DMS53 (cell line): ENCODE measurements around the gene DNAJB13.

Experiments
- DNase-seq: peaks from one replicate; lab custom pipeline; 2025; lab: John Stamatoyannopoulos, UW

Gene DNAJB13

GRCh38 chr11:73951797-73952196 lies 971 bp downstream of the DNAJB13 start:
- DNase-seq = peak; percentile 100

DNA sequence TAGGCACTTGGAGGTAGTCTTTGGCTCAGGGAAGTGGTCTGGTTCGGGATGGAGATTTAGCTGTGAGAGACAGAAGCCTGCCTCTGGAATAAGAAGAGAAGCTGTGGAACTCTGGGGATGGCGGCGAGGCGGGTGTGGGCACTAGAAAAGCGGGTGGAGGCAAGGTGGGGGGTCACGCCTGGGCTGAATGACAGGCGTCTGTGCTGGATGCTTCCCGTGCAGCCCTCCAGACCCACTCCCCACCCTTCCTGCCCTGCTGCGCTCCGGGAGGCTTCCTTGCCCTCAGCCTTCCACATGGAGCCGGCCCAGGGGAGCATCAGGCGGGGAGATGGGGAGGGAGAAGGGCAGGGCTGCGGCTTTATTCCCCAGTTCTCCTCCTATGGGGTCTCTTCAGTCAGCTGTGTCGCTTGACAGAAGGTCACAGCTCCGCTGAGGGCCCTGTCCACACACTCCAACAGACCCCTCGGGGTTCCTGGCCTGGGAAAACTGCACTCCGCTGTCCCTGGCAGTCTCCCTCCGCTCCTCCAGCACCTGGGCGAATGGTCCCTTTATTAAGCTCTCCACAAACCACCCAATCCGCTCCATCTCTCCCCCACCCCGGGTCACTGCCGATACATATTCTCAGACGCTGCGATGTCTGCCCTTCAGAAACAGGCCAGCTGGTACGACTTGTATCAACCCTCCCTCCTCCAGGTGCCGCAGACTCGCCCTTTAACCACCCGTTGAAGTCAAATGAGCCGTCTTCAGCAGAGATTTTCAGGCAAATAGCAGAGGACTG lies 6.2 kb downstream of the DNAJB13 start:
- no peak for DNase-seq

DNA sequence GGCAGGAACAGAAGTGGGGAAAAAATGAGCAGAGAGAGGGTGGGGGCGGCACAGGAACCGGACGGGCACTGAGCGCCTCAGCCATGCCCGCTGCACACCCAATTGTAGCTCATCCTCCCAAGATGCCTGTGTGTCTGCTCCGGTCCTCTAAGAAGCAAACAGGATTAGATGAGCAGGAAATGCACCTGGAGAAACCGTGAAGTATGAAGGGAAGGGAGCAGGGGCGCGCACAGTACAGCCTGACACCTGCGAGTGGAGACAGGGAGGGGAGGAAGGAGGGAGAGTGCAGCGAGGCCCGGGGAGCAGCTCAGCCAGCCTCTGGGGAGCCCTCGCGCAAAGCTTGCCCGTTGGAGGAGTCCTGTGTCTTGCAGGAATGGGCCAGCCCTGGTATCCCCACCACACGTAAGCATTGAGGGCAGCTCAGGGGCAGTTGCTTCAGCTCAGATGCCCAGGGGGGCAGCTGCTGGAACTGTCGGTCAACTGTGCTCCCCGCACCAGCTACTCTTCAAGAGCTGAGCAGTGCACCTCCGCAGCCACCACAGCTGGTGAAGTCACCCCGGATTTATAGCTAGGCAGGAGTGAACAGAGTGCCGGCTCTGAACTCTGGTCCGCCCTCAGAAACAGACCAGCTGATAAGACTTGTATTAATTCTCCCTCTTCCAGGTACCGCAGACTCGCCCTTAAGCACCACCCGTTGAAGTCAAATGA lies 7.0 kb downstream of the DNAJB13 start:
- no peak for DNase-seq

DNA sequence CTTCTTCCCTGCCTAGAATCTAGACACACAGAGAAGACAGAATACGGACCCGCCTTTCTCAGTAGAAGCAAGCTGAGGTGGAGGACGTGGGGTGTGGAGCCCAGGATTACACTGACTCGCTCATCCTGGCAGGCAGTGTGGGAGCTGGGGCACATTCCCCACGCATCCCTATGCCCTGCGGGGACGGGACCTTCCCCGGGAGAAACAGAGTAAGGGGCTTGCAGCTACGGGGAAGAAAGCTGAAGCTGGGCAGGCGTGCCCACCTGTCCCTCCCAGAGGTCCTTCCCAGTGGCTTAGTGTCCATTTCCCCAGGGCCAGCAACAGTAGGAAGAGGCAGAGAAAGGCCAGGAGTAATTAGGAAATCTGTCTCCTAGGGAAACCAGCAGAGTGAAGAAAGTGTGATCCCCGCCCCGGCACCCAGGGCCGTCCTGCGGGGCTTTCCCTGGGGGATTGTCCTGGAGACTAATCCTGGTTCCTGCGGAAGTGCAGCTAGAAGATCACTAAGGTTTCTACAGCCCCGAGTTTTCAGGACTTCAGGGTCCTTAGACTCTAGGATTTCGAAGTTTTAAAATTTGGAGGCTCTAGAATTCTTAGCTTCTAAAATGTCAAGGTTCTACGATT lies 7.8 kb downstream of the DNAJB13 start:
- DNase-seq = no peak

DNA sequence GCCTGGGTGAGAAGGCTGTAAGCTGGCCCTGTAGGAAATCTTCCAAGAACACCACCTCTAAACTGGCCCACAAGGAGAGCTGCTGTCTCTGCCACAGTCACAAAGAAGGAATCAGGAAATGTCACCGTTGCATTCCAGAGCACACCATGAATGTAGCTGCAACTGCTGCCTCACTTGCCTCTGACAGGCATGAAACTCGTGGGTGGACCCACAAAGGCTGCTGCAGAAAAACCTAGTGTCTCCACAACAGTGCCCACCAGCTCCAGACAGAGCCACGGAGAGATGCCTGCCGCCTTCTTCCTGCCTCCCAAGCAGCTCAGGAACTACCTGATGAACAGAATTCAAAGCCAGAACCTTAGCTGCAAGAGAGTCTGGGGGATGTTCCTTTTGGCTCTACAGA lies 10.5 kb downstream of the DNAJB13 start:
- no peak for DNase-seq

DNA sequence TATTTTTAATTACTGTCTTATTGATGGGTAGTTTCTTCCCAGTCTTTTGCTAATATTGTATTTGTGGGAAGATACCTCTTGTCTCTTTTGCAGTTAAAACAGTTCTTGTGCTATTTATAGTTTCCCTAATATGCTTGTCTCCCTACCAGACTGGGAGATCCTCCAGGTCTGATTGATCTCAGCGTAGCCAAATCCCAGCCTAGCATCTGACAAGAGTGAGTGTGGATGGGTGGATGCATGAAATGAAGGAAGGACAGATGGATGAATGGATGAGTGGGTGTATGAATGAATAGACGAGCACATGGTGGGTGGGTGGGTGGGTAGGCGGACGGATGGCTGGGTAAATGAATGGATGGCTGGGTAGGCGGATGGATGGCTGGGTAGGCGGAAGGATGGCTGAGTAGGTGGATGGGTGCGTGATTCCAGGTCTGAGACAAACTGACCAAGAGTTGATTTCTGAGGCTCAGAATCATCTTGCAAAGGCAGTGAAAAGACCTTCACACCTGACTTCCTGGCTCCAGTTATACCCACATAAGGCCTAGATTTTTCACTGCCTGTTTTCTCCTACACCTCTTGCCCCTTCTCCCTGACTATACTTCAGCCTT lies 11.4 kb downstream of the DNAJB13 start:
- DNase-seq = no peak

DNA sequence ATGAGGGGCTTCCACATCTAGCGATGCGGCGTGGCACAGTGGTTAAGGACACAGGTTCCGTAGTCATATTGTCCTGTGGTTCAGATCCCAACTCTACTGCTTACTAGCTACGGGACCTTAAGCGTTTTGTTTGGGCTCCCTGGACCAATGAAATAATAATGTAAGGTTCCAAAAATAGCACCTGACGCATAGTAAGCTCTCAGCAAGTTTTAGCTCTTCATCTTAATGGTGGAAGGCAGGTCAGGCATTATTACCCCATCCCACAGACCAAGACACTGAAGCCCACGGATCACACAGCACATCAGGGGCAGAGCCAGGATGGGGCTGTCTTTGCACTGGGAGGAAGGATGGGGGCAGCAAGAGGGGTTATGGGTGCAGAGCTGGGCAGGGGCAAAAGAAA lies 13.0 kb downstream of the DNAJB13 start:
- DNase-seq = no peak

DNA sequence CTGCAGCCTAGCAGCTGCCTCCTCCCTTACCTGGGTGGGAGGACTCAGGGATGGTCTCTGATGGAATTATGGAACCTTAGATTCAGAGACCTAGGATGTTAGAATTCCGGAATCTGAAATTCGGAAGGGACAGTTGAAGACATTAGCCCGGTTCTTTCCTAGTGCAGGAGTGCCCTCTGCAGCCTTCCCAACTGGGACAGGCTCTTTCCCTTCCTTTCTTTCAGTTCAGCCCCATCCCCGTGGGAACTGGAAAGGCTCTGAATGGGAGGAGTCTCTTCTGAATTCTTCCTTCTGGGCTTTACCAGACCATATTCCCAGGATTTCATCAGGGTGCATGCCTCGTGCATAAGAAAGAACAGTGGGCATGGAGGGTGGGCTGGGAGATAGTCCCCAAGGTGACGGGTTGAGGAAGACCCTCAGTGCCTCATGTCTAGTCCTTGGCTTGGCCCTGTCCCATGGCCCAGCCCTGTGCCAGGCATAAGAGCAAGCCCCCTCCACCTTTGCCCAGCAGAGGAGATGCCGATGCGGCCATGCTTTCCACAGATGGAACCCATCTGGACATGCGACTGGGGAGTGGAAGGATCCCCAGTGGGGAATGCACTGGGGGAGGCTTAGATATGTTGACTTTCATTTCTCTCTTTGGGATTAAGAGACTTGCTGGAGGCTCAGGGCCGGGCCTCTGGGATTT lies 14.4 kb downstream of the DNAJB13 start:
- DNase-seq = peak; percentile 71

GRCh38 chr11:73965764-73966121 lies 14.9 kb downstream of the DNAJB13 start:
- DNase-seq = peak; percentile 71

GRCh38 chr11:73968356-73968966 lies 17.6 kb downstream of the DNAJB13 start:
- DNase-seq = peak; percentile 71

GRCh38 chr11:73969091-73969490 lies 18.3 kb downstream of the DNAJB13 start:
- peak; percentile 65 for DNase-seq

GRCh38 chr11:73969991-73970800 lies 19.4 kb downstream of the DNAJB13 start:
- DNase-seq = peak; percentile 75

GRCh38 chr11:73971175-73971719 lies 20.4 kb downstream of the DNAJB13 start:
- DNase-seq = peak; percentile 78

DNA sequence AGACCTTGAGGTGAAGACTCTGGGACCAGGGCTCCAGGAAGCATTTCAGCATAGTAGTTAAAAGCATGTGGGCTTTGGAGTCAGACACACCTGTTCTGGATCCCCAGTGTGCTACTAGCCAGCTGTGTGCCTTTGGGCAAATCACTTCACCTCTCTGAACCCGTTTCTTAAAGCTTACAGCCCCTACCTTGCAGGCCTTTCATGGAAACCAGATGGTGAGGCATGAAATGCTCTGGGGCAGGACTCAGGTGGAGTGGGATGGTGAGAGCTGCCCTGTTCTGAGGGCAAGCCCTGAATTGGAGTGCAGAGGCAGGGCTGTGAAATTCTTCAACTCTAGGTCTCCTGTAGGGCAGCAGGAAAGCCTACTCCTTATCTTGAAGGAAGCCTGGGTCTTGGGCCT lies 21.4 kb downstream of the DNAJB13 start:
- DNase-seq = peak; percentile 72

- DNase-seq = no peak
Measured at GRCh38 chr11:73972620-73973449, 22.0 kb downstream of the DNAJB13 start.

DNA sequence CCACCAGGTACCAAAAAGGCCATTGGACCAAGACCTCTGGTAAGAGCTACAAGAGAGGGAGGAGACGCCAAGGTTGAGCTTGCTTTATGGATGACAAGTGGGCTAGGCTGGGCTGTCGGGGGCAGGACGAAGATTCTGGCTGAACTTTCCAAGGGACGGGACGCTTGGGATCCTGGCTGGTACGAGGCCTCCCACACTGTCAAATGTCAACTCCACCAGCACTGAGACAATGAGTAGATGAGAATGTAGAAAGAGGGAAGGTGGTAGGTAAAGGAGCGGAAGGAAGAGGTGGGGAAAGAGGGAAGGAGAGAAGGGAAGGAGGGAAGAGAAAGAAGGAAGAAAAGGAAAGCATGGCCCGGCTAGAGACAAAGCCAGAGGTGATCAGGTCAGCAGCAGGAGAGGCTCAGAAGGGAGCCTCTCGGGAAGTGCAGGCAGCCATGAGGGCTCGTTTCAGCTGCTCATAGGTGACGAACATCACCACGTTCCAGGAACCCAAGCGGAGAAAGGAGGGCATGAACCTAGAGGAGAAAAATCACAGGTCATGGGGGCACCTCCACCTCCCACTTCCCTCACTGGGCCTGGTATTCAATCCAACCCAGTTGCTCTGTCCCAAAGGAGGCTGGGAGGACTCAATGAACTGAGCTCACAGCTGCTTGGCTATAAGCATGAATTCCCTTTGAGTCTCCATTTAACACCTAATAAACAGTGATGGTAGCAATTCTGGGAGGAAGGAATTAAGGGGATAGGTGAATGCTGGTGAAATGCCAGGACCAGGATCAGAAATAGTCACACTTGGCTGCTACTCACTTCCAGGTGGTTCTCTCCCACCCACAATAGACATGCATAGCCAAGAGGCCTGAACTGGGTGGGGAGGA lies 24.0 kb downstream of the DNAJB13 start:
- DNase-seq = no peak

DNA sequence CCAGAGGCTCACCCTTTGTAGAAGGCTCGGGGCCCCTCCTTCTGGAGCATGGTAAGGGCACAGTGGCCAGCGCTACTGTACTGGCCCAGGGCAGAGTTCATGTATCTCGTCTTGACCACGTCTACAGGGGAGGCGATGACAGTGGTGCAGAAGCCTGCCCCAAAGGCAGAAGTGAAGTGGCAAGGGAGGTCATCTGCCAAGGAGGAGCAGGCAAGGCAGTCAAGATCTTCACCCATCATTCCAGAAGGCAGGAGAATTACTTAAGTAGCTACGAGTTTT lies 24.6 kb downstream of the DNAJB13 start:
- no peak for DNase-seq

DNA sequence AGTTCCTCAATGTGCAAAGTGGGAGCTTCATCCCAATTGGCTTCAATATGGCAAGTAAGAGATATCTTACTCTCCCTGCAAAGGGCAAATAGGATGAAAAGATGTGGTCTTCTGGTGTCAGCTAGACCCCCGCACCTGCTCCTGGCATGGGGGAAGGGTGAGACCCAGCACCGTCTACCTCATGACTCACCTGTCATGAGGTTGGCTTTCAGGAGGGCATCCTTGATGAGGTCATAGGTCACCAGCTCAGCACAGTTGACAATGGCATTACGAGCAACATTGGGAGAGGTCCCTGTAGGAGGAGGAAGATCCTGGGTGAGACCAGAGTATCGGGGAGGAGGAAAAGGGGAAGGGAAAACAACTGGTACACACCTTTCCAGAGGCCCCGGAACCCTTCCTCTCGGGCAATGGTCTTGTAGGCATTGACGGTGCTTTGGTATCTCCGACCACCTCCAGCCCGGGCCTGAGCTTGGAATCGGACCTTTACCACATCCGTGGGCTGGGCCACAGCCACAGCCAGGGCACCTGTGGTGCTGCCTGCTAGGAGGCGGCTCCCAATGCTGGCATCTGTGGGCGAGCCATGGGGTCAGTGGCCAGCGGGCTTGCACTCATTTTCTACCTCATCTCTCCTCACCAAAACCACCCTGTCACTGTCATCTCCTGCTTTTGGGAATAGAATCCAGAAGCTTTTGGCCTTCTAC lies 25.8 kb downstream of the DNAJB13 start:
- peak; percentile 64 for DNase-seq
